Measurements from ENCODE around the gene BHLHE23. TPM values are rescaled to one million over a fixed set of nuclear protein-coding genes. Genes with fewer than 3 reads are reported as not detected.

Gene BHLHE23
- total RNA-seq, 1 experiment from 2014 or later = not detected

DNA sequence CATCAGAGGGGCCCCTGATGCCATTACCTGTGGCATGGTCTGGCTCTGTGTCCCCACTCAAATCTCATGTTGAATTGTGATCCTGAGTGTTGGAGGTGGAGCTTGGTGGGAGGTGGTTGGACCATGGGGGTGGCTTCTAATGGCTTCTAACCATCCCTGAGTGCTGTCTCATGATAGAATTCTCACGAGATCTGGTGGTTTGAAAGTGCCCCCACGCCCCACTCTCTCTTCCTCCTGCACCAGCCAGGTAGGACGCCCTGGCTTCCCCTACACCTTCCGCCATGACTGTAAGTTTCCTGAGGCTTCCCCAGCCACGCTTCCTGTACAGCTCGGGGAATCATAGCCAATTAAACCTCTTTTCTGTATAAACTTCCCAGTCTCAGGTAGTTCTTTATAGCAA, 14.9 kb downstream of the BHLHE23 start:
- Histone ChIP-seq H4K20me1 (ENCODE audit: insufficient read depth) (no peaks in the 10 kb centered on the region), H3K27ac (ENCODE audit: low read depth, low read length) (no peak overlapping the region), H3K9ac (ENCODE audit: low read length) (no peak overlapping the region), H3K4me3 (replicated peaks in 1 of 2; ENCODE audit: low read depth in 1 of 2, low read length in 2 of 2) (no peak overlapping the region), H3K9me2 (ENCODE audit: insufficient read depth) (no peaks in the 10 kb centered on the region), H3K4me1 (ENCODE audit: control insufficient read depth in 1 of 2, insufficient read depth in 2 of 2, low read length in 2 of 2) (no peaks in the 10 kb centered on the region), H3K4me2 (ENCODE audit: low read length) (no peak overlapping the region), H3K9me3 (ENCODE audit: control insufficient read depth in 1 of 2, insufficient read depth in 1 of 2, low read depth in 1 of 2, low read length in 2 of 2) (no peaks in the 10 kb centered on the region), H2AFZ (ENCODE audit: low read depth, low read length, poor library complexity, severe bottlenecking) (no peak overlapping the region), H3K79me2 (ENCODE audit: insufficient read depth, low read length) (no peaks in the 10 kb centered on the region), H3K36me3 (ENCODE audit: control insufficient read depth in 1 of 2, insufficient read depth in 2 of 2, low read length in 2 of 2) (no peaks in the 10 kb centered on the region), H3K27me3 (ENCODE audit: insufficient read depth, low read length) (no peaks in the 10 kb centered on the region)
- RAD21 ChIA-PET (ENCODE audit: low non-redundant PET in 1 of 2, low total read pairs in 2 of 2, uncharacterized antibody in 2 of 2, unreplicated experiment in 2 of 2) = no interaction called here
- TF ChIP-seq, protein P1, sequence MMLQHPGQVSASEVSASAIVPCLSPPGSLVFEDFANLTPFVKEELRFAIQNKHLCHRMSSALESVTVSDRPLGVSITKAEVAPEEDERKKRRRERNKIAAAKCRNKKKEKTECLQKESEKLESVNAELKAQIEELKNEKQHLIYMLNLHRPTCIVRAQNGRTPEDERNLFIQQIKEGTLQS (IDR thresholded peaks at IDR 0.05) = no peak
- TF ChIP-seq SP1 (IDR thresholded peaks at IDR 0.05; ENCODE audit: low read depth) (no peak), RAD21 (IDR thresholded peaks at IDR 0.05; ENCODE audit: low read depth) (no peak), EZH2phosphoT487 (IDR thresholded peaks at IDR 0.05; ENCODE audit: borderline replicate concordance) (no peak), ZNF274 (IDR thresholded peaks at IDR 0.05; ENCODE audit: low read depth, low read length) (no peak), EGR1 (IDR thresholded peaks at IDR 0.05; ENCODE audit: low read depth) (no peak), SRF (IDR thresholded peaks at IDR 0.05; ENCODE audit: low read depth) (no peak), POLR2A (IDR thresholded peaks at IDR 0.05; ENCODE audit: borderline replicate concordance, extremely low read depth, insufficient read depth, insufficient read length) (no peak), CBX3 (IDR thresholded peaks at IDR 0.05; ENCODE audit: low read depth) (no peak), JUND (IDR thresholded peaks at IDR 0.05) (no peak), ELF1 (IDR thresholded peaks at IDR 0.05; ENCODE audit: borderline replicate concordance, low read depth) (no peak), YY1 (IDR thresholded peaks at IDR 0.05; ENCODE audit: extremely low read depth, insufficient replicate concordance, low read depth, low read length) (no peak), ZFX (IDR thresholded peaks at IDR 0.05) (no peak), SIN3A (IDR thresholded peaks at IDR 0.05; ENCODE audit: low read depth) (no peak), TCF7L2 (IDR thresholded peaks at IDR 0.05; ENCODE audit: borderline replicate concordance, extremely low read depth, insufficient read depth, insufficient read length) (no peak)
- TF ChIP-seq, protein P2, sequence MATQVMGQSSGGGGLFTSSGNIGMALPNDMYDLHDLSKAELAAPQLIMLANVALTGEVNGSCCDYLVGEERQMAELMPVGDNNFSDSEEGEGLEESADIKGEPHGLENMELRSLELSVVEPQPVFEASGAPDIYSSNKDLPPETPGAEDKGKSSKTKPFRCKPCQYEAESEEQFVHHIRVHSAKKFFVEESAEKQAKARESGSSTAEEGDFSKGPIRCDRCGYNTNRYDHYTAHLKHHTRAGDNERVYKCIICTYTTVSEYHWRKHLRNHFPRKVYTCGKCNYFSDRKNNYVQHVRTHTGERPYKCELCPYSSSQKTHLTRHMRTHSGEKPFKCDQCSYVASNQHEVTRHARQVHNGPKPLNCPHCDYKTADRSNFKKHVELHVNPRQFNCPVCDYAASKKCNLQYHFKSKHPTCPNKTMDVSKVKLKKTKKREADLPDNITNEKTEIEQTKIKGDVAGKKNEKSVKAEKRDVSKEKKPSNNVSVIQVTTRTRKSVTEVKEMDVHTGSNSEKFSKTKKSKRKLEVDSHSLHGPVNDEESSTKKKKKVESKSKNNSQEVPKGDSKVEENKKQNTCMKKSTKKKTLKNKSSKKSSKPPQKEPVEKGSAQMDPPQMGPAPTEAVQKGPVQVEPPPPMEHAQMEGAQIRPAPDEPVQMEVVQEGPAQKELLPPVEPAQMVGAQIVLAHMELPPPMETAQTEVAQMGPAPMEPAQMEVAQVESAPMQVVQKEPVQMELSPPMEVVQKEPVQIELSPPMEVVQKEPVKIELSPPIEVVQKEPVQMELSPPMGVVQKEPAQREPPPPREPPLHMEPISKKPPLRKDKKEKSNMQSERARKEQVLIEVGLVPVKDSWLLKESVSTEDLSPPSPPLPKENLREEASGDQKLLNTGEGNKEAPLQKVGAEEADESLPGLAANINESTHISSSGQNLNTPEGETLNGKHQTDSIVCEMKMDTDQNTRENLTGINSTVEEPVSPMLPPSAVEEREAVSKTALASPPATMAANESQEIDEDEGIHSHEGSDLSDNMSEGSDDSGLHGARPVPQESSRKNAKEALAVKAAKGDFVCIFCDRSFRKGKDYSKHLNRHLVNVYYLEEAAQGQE (IDR thresholded peaks at IDR 0.05; ENCODE audit: low read depth) = no peak
- TF ChIP-seq, protein P3, sequence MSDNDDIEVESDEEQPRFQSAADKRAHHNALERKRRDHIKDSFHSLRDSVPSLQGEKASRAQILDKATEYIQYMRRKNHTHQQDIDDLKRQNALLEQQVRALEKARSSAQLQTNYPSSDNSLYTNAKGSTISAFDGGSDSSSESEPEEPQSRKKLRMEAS (IDR thresholded peaks at IDR 0.05) = no peak
- TF ChIP-seq, protein P4, sequence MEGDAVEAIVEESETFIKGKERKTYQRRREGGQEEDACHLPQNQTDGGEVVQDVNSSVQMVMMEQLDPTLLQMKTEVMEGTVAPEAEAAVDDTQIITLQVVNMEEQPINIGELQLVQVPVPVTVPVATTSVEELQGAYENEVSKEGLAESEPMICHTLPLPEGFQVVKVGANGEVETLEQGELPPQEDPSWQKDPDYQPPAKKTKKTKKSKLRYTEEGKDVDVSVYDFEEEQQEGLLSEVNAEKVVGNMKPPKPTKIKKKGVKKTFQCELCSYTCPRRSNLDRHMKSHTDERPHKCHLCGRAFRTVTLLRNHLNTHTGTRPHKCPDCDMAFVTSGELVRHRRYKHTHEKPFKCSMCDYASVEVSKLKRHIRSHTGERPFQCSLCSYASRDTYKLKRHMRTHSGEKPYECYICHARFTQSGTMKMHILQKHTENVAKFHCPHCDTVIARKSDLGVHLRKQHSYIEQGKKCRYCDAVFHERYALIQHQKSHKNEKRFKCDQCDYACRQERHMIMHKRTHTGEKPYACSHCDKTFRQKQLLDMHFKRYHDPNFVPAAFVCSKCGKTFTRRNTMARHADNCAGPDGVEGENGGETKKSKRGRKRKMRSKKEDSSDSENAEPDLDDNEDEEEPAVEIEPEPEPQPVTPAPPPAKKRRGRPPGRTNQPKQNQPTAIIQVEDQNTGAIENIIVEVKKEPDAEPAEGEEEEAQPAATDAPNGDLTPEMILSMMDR (IDR thresholded peaks at IDR 0.05 in 2 of 3, conservative IDR thresholded peaks at IDR 0.05 in 1 of 3; ENCODE audit: borderline replicate concordance in 1 of 3, insufficient read depth in 1 of 3, low read depth in 2 of 3, low read length in 2 of 3) = no peak
- TF ChIP-seq, protein P5, sequence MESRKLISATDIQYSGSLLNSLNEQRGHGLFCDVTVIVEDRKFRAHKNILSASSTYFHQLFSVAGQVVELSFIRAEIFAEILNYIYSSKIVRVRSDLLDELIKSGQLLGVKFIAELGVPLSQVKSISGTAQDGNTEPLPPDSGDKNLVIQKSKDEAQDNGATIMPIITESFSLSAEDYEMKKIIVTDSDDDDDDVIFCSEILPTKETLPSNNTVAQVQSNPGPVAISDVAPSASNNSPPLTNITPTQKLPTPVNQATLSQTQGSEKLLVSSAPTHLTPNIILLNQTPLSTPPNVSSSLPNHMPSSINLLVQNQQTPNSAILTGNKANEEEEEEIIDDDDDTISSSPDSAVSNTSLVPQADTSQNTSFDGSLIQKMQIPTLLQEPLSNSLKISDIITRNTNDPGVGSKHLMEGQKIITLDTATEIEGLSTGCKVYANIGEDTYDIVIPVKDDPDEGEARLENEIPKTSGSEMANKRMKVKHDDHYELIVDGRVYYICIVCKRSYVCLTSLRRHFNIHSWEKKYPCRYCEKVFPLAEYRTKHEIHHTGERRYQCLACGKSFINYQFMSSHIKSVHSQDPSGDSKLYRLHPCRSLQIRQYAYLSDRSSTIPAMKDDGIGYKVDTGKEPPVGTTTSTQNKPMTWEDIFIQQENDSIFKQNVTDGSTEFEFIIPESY (IDR thresholded peaks at IDR 0.05; ENCODE audit: extremely low read depth, insufficient replicate concordance, low read length) = no peak
- CTCF ChIA-PET = no interaction called here
- intact Hi-C loops (cut with micrococcal nuclease) = no loop called here
- ATAC-seq (no peak), DNase-seq (ENCODE audit: low read depth, low spot score) (no peak)
- BruUV-seq (replicated peaks) = no TSS peak
- POLR2A ChIA-PET = no interaction called here

All from HCT116 (cell line).